Measurements from ENCODE around the gene MBP. TPM values are rescaled to one million over a fixed set of nuclear protein-coding genes. Genes with fewer than 3 reads are reported as not detected.
A peak's percentile ranks its signal among the peaks of the same experiment; 100 is the strongest.

Gene MBP
- total and polyA plus RNA-seq, 2 experiments from 2014 or later: 18.4 to 22.9 TPM

DNA sequence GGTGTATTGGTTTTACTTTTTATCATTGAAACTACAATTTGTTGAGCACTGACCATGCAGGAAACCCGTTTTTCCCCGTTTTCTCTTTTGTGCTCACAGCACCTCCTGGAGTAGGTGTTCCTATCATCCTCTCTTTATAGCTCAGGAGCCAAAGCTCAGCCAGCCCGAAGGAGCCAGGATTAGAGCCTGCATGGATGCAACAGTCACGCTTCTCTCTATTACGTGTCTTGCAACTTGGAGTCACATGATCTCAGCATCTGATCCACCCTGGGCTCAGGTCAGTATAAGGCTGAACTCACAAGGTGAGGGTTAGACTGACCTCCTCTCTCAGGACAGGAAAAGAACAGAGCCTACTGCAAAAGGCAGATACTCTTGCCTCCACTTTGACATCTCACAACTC is 150.5 kb downstream of the MBP start:
- H4K20me1 ChIP-seq (replicated peaks; ENCODE audit: insufficient read depth): no peaks in the 10 kb centered on the region
- Mint-ChIP-seq H3K36me3 (ENCODE audit: low read depth) (no peaks in the 10 kb centered on the region), H3K4me3 (no peak overlapping the region), H3K27ac (no peak overlapping the region), H3K27me3 (ENCODE audit: insufficient read depth, low read depth, poor library complexity) (peaks cover 13% of the 10 kb centered on the region), H3K9me3 (no peaks in the 10 kb centered on the region), H3K4me1 (peaks cover 36% of the 10 kb centered on the region)
- DNase-seq (ENCODE audit: low spot score) (no peak), ATAC-seq (no peak)
- no peak overlapping the region for H3K4me2 ChIP-seq
- H3K79me2 ChIP-seq (replicated peaks; ENCODE audit: insufficient read depth): no peaks in the 10 kb centered on the region
- TF ChIP-seq NANOG (IDR thresholded peaks at IDR 0.05; ENCODE audit: borderline replicate concordance): no peak
- TF ChIP-seq, protein P1, sequence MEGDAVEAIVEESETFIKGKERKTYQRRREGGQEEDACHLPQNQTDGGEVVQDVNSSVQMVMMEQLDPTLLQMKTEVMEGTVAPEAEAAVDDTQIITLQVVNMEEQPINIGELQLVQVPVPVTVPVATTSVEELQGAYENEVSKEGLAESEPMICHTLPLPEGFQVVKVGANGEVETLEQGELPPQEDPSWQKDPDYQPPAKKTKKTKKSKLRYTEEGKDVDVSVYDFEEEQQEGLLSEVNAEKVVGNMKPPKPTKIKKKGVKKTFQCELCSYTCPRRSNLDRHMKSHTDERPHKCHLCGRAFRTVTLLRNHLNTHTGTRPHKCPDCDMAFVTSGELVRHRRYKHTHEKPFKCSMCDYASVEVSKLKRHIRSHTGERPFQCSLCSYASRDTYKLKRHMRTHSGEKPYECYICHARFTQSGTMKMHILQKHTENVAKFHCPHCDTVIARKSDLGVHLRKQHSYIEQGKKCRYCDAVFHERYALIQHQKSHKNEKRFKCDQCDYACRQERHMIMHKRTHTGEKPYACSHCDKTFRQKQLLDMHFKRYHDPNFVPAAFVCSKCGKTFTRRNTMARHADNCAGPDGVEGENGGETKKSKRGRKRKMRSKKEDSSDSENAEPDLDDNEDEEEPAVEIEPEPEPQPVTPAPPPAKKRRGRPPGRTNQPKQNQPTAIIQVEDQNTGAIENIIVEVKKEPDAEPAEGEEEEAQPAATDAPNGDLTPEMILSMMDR (conservative IDR thresholded peaks at IDR 0.05; ENCODE audit: low read depth in 2 of 2): peak in 1 of 2 experiments; percentile 23; a peak in 2 of 4 replicates
- peaks cover 22% of the 10 kb centered on the region for H3K4me1 ChIP-seq (ENCODE audit: insufficient read depth)
- H2AFZ ChIP-seq: no peak overlapping the region
- no peaks in the 10 kb centered on the region for H3K27me3 ChIP-seq (ENCODE audit: insufficient read depth)
- no peaks in the 10 kb centered on the region for H3K9me2 ChIP-seq (ENCODE audit: insufficient read depth)
- no peaks in the 10 kb centered on the region for H3F3A ChIP-seq (replicated peaks; ENCODE audit: low read depth)
- H3K4me3 ChIP-seq: no peak overlapping the region
- no peaks in the 10 kb centered on the region for H3K36me3 ChIP-seq (ENCODE audit: insufficient read depth)
- no peak overlapping the region for H3K27ac ChIP-seq (ENCODE audit: low read depth)

DNA sequence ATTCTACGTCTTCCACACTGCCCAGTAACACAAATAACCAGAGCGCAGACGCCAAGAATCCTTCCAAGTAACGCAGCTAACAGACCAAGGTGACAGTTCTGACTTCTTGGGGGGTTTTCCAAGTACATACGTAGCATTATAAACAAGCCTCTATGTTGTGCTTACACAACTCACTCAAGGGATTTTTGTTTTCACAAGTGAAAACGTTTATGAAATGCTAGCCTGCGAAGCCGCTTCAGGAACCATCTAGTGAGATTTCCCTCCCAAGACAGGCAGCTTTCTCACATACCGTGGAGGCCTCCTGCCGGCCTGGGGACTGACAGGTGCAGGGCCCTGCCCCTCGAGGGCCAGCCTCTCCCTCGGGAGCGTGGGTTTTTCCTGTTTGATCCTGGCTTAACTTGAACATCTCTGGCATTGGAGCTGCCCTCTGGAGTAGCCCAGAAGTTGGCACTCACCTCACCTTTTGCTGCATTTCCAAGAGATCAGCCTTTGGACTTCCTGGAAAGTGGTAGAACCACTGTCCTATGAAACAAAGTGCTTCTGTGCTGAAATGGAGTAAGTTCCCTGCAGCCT is 151.1 kb downstream of the MBP start:
- no peaks in the 10 kb centered on the region for H3K36me3 Mint-ChIP-seq (ENCODE audit: low read depth)
- Histone ChIP-seq H3K4me1 (ENCODE audit: insufficient read depth) (peaks cover 22% of the 10 kb centered on the region), H3K79me2 (replicated peaks; ENCODE audit: insufficient read depth) (no peaks in the 10 kb centered on the region), H3K27ac (ENCODE audit: low read depth) (no peak overlapping the region), H3K4me2 (no peak overlapping the region), H4K20me1 (replicated peaks; ENCODE audit: insufficient read depth) (no peaks in the 10 kb centered on the region), H3K9me2 (ENCODE audit: insufficient read depth) (no peaks in the 10 kb centered on the region), H2AFZ (no peak overlapping the region), H3F3A (replicated peaks; ENCODE audit: low read depth) (no peaks in the 10 kb centered on the region), H3K27me3 (ENCODE audit: insufficient read depth) (no peaks in the 10 kb centered on the region), H3K4me3 (no peak overlapping the region), H3K36me3 (ENCODE audit: insufficient read depth) (no peaks in the 10 kb centered on the region)
- no peaks in the 10 kb centered on the region for H3K9me3 Mint-ChIP-seq
- no peak overlapping the region for H3K27ac Mint-ChIP-seq
- H3K4me3 Mint-ChIP-seq: no peak overlapping the region
- DNase-seq (ENCODE audit: low spot score) (no peak), ATAC-seq (peak; percentile 31)
- H3K27me3 Mint-ChIP-seq (ENCODE audit: insufficient read depth, low read depth, poor library complexity): peaks cover 13% of the 10 kb centered on the region
- peaks cover 36% of the 10 kb centered on the region for H3K4me1 Mint-ChIP-seq
- TF ChIP-seq STAT1 (IDR thresholded peaks at IDR 0.05; ENCODE audit: unreplicated experiment) (no peak), POLR2AphosphoS5 (IDR thresholded peaks at IDR 0.05; ENCODE audit: low read depth) (no peak), EZH2 (IDR thresholded peaks at IDR 0.05; ENCODE audit: low read depth, unreplicated experiment) (no peak), NANOG (IDR thresholded peaks at IDR 0.05; ENCODE audit: borderline replicate concordance) (no peak), CREB1 (CRISPR knock-in tag; IDR thresholded peaks at IDR 0.05; ENCODE audit: low read depth) (no peak), ZNF331 (CRISPR knock-in tag; IDR thresholded peaks at IDR 0.05; ENCODE audit: low read depth) (no peak), JUNB (IDR thresholded peaks at IDR 0.05; ENCODE audit: unreplicated experiment) (no peak)
- TF ChIP-seq, protein P1 (conservative IDR thresholded peaks at IDR 0.05; ENCODE audit: low read depth in 2 of 2): no peak
- TF ChIP-seq, protein P2, sequence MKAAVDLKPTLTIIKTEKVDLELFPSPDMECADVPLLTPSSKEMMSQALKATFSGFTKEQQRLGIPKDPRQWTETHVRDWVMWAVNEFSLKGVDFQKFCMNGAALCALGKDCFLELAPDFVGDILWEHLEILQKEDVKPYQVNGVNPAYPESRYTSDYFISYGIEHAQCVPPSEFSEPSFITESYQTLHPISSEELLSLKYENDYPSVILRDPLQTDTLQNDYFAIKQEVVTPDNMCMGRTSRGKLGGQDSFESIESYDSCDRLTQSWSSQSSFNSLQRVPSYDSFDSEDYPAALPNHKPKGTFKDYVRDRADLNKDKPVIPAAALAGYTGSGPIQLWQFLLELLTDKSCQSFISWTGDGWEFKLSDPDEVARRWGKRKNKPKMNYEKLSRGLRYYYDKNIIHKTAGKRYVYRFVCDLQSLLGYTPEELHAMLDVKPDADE (IDR thresholded peaks at IDR 0.05): no peak
- TF ChIP-seq, protein P3, sequence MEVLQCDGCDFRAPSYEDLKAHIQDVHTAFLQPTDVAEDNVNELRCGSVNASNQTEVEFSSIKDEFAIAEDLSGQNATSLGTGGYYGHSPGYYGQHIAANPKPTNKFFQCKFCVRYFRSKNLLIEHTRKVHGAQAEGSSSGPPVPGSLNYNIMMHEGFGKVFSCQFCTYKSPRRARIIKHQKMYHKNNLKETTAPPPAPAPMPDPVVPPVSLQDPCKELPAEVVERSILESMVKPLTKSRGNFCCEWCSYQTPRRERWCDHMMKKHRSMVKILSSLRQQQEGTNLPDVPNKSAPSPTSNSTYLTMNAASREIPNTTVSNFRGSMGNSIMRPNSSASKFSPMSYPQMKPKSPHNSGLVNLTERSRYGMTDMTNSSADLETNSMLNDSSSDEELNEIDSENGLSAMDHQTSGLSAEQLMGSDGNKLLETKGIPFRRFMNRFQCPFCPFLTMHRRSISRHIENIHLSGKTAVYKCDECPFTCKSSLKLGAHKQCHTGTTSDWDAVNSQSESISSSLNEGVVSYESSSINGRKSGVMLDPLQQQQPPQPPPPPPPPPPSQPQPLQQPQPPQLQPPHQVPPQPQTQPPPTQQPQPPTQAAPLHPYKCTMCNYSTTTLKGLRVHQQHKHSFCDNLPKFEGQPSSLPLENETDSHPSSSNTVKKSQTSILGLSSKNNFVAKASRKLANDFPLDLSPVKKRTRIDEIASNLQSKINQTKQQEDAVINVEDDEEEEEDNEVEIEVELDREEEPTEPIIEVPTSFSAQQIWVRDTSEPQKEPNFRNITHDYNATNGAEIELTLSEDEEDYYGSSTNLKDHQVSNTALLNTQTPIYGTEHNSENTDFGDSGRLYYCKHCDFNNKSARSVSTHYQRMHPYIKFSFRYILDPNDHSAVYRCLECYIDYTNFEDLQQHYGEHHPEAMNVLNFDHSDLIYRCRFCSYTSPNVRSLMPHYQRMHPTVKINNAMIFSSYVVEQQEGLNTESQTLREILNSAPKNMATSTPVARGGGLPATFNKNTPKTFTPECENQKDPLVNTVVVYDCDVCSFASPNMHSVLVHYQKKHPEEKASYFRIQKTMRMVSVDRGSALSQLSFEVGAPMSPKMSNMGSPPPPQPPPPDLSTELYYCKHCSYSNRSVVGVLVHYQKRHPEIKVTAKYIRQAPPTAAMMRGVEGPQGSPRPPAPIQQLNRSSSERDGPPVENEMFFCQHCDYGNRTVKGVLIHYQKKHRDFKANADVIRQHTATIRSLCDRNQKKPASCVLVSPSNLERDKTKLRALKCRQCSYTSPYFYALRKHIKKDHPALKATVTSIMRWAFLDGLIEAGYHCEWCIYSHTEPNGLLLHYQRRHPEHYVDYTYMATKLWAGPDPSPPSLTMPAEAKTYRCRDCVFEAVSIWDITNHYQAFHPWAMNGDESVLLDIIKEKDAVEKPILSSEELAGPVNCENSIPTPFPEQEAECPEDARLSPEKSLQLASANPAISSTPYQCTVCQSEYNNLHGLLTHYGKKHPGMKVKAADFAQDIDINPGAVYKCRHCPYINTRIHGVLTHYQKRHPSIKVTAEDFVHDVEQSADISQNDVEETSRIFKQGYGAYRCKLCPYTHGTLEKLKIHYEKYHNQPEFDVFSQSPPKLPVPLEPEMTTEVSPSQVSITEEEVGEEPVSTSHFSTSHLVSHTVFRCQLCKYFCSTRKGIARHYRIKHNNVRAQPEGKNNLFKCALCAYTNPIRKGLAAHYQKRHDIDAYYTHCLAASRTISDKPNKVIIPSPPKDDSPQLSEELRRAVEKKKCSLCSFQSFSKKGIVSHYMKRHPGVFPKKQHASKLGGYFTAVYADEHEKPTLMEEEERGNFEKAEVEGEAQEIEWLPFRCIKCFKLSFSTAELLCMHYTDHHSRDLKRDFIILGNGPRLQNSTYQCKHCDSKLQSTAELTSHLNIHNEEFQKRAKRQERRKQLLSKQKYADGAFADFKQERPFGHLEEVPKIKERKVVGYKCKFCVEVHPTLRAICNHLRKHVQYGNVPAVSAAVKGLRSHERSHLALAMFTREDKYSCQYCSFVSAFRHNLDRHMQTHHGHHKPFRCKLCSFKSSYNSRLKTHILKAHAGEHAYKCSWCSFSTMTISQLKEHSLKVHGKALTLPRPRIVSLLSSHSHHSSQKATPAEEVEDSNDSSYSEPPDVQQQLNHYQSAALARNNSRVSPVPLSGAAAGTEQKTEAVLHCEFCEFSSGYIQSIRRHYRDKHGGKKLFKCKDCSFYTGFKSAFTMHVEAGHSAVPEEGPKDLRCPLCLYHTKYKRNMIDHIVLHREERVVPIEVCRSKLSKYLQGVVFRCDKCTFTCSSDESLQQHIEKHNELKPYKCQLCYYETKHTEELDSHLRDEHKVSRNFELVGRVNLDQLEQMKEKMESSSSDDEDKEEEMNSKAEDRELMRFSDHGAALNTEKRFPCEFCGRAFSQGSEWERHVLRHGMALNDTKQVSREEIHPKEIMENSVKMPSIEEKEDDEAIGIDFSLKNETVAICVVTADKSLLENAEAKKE (CRISPR knock-in tag; IDR thresholded peaks at IDR 0.05): no peak

Data from GM23338 (cell line).